Measurements from ENCODE around the gene WNT9A.
"Not testable (repeated sequence)": the region's sequence is repeated elsewhere in the genome, so short reads cannot be mapped to it uniquely, and the experiment has no call there.

WNT9A gene

GRCh38 chr1:227886503-227886961, 61.2 kb downstream of the WNT9A start:
- DNase-seq (ENCODE audit: low read depth, low spot score): no peak

DNA sequence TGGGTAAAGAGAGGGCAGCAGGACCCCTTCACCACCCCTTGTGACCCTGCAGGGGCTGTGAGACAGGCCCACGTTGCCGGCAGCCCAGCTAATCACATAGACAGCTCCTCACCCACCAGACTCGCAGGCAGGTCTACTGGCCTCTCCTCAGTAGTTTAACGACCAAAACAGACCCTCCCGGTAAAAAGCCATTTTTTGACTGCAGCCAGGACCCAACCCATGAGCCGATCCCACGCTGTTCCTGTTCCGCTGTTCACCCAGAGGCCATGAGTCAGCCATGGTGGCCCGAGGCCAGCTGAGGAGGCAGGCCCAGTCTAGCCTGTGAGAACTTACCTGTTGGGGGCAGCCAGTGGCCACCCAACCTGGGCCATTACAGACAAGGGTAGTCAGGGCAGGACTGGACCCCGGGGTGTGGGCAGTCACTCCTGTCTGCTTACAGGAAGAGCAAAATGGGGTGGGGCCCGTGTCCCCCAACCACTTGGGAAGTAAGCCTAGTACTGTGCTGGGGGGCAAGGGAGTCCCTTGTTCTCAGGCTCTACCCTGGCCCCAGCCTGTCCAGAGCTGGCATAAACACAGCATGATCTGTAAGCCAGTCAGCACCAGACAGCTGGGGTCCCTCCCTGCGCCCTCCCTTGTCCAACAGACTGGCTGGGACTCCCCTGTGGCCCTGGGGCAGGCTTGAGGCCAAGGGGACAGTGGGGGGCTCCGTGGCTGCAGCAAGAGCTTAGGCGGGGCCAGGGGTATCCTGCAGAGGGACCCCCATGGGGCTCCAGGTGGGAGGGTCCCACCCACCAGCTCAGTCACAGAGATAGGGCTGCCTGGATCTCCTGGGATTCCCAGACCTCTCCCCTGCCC, 61.9 kb downstream of the WNT9A start:
- DNase-seq (ENCODE audit: low read depth, low spot score): no peak

- DNase-seq (ENCODE audit: low read depth, low spot score): no peak
Measured at GRCh38 chr1:227885135-227885647, 62.5 kb downstream of the WNT9A start.

GRCh38 chr1:227884370-227885134, 63.2 kb downstream of the WNT9A start:
- DNase-seq (ENCODE audit: low read depth, low spot score): no peak

GRCh38 chr1:227883641-227884301, 64.0 kb downstream of the WNT9A start:
- DNase-seq (ENCODE audit: low read depth, low spot score): no peak

DNA sequence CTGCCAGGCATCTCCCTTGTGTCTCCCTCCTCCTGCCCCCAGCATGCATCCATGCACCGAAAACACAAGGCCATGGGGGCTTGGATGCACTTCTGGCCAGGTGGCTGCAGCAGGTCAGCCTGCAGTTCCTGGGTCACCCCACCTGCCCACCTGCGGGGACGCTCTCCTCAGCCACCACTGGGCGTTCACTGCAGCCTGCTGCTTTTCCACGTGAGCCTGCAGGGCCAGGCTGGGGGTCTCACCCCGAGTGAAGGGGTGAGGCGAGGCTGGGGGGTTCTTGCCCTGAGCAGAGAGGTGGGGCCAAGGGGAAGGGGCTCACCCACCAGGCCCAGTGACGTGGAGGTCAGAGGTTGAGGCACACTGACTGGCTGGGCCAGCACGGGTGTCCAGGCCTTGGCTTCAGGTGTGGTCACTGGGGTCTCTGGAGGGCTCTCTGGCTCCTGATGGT, 64.6 kb downstream of the WNT9A start:
- DNase-seq (ENCODE audit: low read depth, low spot score): no peak

DNA sequence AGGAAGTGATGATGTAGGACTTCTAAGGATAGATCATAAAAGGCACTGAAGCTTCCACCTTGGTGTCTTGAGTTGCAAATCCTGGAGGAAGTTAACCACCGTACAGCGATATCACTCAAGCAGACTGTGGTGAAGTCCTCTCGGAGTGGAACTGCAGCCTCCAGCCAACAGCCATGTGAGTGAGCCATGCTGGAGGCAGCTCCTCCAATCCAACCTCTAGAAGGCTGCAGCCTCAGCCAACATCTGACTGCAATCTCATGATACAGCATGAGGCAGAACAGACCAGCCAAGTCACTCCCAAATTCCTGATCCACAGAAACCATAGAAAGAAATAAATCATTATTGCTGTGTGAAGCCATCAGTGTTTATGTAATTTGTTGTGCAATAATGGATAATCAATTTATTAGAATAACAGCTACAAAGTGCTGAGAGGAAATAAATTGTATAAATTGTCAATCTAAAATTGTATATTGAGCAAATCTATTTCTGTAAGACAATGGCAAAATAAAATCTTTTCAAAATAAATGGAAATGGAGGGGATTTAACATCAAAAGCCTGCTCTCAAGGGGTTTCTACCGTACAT, 67.3 kb downstream of the WNT9A start:
- no peak for DNase-seq (ENCODE audit: low read depth, low spot score)

DNA sequence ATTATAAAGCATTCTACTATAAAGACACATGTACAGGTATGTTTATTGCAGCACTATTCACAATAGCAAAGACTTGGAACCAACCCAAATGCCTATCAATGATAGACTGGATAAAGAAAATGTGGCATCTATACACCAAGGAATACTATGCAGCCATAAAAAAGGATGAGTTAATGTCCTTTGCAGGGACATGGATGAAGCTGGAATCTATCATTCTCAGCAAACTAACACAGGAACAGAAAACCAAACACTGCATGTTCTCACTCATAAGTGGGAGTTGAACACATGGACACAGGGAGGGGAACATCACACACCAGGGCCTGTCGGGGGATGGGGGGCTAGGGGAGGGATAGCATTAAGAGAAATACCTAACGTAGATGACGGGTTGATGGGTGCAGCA, 69.9 kb downstream of the WNT9A start:
- not testable (repeated sequence) for DNase-seq (ENCODE audit: low read depth, low spot score)

GRCh38 chr1:227871892-227872291, 75.8 kb downstream of the WNT9A start:
- DNase-seq (ENCODE audit: low read depth, low spot score): not testable (repeated sequence)

DNA sequence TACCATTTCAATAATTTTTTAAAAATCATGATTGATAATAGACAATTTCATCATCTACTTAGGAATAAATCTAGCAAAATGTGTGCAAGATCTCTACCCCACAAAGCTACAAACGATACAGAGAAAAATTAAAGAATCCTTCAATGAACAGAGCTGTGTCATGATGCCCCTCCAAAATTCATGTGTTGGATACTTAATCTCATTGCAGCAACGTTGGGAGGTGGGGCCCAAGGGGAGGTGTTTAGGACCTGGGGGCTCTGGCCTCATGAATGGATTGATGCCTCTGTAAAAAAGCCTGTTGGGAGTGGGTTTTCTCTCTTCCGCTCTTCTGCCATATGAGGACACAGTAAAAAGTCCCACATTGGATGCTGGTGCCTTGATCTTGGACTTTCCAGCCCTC, 77.4 kb downstream of the WNT9A start:
- no peak for DNase-seq (ENCODE audit: low read depth, low spot score)

GRCh38 chr1:227869851-227870305, 77.9 kb downstream of the WNT9A start:
- DNase-seq (ENCODE audit: low read depth, low spot score): no peak

DNA sequence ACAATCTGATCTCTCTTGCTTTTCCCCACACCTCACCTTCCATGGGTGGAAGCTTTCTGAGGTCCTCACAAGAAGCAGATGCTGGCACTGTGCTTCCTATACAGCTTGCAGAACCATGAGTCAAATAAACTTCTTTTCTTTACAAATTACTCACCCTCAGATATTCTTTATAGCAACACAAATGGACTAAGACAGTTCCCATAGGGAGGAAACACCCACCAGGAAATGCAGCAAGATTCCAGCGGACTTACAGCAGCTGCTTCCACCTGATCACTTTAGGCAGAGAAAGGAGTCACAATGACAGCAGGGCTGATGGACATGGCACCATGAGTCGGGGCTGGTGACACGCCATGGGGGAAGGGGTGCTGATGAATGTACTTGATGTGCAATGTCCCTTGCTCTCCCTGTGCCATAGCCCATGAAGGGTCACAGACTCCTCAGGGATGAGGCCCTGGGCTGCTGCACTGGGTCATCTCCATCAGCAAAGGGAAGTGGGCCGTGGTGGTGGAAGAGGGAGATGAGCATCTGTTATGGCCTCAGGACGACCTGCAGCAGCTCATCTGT, 78.4 kb downstream of the WNT9A start:
- DNase-seq (ENCODE audit: low read depth, low spot score): no peak
